Brain pericyte (primary cell): ENCODE measurements around the gene ONECUT3.
"Not testable (repeated sequence)": the region's sequence is repeated elsewhere in the genome, so short reads cannot be mapped to it uniquely, and the experiment has no call there.

Source experiments
- DNase-seq: peaks from one replicate; pipeline ENCODE4 v3.0.0-alpha.2; 2012; ENCODE audit warnings: low read depth, low spot score

Gene ONECUT3

DNA sequence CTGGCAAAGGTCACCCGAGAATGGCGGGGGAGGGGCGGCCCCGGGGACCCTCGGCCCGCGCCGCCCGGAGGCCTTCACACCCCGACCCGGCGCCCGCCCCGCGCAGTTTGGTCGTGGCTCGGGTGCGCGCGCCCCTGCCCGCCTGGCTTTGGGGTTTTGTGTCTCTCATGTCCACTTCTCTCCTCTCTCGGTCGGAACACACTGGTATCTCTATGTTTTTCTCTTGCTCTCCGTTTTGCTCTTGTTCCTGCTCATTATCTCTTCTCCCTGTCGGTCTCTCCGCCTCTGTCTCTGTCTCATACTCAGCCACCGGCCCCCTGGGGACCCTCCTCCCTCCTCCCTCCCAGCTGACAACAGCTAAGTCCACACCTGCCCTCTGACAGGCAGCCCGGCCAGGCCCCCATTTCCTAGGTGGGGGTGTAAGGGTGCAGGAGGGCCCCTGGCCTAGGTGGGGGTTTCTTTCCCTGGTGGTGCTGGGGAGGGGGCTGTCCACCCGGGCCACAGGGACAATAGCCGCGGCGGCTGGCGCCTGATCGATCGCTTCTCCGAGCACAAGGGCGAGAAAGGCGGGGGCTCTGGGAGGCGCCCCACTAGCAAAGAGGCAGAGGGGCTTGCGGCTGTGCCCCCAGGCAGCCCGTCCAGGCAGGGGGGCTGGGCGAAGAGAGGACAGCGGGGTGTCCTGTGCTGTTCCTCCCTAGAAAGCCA is 2.3 kb downstream of the ONECUT3 start:
- DNase-seq: no peak

GRCh38 chr19:1756264-1756663 is 3.0 kb downstream of the ONECUT3 start:
- DNase-seq: no peak

GRCh38 chr19:1756705-1757465 is 3.6 kb downstream of the ONECUT3 start:
- no peak for DNase-seq

DNA sequence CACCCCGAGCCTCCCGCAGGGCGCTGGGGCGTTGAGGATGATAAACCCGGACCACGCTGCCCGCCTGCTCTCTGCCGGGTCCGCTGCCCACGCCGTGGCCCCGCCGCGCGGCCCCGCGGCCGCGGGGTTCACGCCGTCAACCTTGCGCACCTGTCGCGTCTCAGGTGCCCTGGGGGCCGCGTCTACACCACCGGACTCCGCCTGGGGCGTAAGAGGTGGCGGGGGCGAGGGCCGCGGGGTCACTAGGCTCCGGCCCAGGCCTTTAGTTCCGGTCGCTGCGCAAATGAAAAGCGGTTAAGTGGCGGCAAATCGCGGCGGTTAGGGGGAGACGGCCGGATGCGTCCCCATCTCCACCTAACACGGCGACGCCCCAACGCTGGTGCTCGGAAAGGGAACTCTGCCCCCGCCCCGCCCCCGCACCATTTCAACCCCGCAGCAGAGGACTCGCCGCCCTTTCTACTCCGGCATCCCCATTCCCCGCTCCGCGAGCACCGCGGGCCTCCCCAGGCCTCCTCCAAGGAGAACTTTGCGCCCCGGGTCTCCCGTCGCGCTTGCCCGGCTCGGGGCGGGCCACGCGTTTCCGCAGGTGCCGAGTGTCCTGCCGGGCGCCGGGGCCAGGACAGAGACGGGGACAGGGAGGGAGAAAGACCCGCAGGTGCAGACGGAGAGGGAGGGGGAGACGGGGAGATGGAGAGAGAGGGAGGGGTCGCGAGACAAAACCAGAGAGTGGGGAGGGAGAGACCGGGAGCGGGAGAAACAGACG is 4.3 kb downstream of the ONECUT3 start:
- no peak for DNase-seq

DNA sequence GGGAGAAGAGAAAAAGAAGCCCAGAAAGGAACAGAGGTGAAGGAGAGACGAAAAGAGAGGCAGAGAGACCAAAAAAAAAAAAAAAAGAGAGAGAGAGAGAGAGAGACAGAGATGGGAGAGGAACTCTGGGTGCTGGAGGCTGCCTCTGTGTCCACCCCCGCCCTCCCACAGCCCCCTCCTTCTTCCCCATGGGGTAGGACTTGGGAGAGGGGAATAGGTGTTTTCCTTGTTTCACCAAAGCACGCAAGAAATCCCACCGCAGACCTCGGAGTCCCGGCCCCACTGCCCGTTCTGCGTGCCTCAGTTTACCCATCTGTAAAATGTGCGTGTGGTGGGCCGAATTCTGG is 4.9 kb downstream of the ONECUT3 start:
- no peak for DNase-seq

DNA sequence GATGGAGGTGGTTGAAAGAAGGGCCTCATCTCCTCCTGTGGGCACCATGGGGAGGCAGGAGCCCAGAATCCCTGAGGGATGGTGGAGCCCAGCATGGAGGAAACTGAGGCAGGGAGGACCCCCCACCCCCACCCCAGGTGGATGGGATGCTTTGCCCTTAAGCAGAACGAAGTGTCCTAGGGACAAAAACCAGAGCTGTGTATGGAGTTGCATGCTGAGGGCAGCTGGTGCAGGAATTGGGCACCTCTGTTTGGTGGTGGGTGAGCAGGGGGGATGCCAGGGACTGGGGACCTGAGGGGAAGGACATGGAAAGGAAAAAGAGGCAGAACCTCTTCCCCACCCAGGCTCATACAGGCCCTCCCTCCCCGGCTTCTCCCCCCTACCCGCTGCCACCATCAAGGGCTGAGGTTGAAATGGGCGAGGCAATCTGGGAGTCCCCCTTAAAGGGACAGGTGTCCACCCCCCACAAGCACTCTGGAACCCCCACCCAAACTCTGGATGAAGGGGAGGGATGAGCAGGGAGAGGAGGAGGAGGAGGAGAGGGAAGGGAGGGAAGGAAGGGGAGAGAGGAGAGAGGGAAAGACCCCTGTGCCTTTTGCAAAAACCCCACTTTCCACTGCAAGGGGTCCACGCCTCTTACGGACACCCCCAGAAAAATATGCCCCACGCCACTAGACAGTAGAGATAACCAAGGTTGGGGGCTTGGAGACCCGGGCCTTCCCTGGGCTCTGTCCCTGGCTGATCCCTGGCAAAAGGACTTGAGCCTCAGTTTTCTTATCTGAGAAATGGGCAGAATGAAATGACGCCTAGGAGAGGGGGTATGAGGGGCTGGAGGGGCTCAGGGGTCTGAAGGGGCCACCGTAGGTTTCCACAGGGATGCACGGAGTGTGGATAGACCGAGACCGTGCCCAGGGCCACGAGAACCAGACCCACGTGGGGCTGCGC is 5.9 kb downstream of the ONECUT3 start:
- DNase-seq: no peak

GRCh38 chr19:1760020-1760419 is 6.7 kb downstream of the ONECUT3 start:
- no peak for DNase-seq

GRCh38 chr19:1760786-1761527 is 7.7 kb downstream of the ONECUT3 start:
- not testable (repeated sequence) for DNase-seq

DNA sequence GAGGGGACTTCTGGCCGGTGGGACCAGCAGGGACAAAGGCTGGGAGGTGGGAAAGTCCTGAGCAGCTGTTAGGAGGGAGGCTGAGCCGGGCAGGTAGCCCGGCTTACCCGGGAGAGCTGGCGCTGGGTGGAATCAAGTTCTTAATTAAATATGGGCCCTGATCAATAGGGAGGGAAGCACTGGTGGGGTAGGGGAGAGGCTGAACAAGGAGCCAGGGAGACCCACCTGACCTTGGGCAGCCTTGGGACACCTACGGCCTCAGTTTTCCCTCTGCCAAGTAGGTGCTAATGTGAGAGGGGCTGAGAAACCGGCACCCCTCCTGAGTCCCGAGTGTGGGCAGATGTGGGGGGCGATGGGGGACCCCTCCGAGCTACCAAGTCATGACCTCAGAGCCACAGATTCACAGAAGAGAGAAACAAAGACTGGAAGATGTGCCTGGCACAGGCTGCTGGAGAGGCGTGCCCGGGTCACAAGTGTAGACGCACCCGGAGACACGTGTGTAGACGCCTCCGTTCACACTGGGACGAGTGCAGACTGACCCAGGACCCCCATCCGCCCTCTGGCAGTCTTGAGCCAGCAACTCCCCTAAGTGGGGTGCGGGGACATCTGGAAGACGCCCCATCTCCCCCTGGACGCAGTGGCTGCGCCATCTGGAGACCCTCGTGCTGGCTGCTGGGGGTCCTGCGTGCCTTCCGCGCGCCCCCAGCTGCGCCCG is 8.4 kb downstream of the ONECUT3 start:
- DNase-seq: no peak

GRCh38 chr19:1762243-1763117 is 9.2 kb downstream of the ONECUT3 start:
- DNase-seq: no peak

- DNase-seq: no peak
Observed at GRCh38 chr19:1763648-1764639, 10.6 kb downstream of the ONECUT3 start.

GRCh38 chr19:1764729-1765128 is 11.4 kb downstream of the ONECUT3 start:
- DNase-seq: no peak

DNA sequence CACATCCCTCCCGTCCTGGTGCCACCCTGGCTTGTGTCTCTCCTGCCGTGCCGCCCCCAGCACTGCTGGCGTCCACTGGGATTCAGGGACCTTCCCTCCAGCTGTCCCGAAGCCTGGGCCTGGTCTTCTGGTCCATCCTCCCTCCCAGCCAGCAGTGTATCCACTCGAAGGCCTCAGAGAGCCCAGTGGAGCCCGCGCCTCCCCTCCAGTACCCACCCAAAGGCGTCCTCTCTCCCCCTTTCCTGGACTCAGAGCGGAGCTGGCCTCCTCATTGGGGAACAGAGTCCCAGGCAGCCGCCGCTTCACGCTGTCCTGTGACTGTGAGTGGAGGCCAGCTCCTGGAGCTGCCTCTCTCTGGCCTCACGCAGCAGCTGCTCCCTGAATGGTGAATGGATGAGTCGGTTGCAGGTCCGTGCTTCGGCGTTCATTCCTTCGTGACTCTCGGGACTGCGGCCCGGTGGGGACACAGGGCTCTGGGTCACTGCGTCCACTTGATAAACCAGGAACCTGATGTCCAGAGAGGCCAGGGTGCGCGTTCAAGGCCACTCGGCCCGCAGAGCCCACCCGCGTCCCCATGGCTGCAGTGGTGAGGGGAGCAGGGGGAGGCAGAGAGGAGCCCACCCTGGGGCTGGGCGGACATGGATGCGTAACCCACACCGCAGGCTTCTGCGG is 12.1 kb downstream of the ONECUT3 start:
- DNase-seq: no peak

DNA sequence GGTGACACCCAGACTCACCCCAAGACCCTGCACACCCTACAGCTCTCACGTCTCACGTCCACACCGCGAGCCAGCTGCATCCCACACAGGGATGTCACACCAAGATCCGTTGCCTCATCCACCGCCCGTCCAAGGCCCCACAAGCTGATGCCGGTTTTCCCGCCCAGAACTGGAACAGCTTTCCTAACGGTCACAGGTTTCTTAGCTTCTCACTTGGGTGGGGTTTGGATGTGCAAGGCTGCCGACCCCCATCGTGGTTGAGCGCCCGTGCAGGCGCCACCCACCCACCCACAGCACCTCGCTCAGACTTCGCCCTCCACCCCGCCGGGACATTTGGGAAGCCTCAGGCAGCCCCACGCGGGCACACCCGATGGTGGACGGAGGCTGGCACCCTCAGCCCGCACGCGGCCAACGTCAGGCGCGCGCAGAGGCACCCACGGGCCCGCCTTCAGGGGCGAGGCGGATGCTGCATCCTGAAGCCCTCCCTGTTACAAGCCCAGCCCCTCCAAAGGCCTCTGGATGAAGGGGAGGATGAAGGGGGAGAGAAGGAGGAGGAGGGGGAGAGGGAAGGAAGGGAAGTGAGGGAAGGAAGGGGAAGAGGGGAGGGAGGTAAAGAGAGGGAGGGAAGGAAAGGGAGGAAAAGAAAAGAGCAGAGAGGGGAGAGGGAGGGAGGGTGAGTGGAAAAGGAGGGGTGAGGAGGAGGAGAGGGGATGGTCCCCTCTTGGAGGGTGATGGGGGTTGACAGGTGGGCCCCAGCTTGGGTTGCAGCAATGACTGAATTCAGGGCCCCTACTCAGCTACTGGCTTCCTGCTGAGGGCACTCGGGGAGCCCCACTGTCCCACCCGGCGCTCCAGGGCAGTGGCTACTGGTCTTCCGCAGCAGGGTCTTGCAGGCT is 12.8 kb downstream of the ONECUT3 start:
- no peak for DNase-seq

GRCh38 chr19:1766800-1767352 is 13.6 kb downstream of the ONECUT3 start:
- no peak for DNase-seq

DNA sequence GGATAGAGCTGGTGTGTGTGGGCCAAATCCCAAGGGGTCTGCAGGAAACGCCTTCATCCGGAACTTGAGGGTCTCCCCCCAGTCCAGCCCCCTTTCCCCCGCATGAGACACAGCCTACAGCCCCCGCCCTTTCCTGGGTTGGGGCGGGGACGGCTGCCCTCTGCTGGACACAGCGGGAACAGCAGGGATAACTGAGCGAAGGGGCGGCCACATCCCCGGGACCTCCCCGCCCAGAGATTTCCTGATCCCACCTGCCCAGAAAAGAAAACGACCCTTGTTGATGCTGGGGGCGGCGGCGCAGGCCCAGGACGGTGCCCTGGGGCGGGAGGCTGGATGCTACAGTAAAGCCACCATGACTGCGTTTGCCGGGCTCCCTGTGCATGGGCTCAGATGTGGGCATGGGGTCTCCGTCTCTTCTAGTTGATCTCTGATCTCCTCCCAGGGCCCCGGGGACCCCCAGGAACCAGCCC is 14.2 kb downstream of the ONECUT3 start:
- DNase-seq: no peak
